Lower leg skin (tissue), 3 donors: ENCODE measurements around the gene SNX24.

Source experiments
- CTCF ChIP-seq, 3 donors: fragments of 450-650 bp; IDR thresholded peaks; one replicate each; pipeline ENCODE4 v1.5.1; 2016; ENCODE audit warnings: antibody characterized with exemption in 3 of 3, mild to moderate bottlenecking in 3 of 3, moderate library complexity in 2 of 3
- POLR2A ChIP-seq, 2 donors: fragments of 450-650 bp; IDR thresholded peaks; one replicate each; pipeline ENCODE4 v1.6.1; 2016 to 2017; ENCODE audit warnings: antibody characterized with exemption in 2 of 2, mild to moderate bottlenecking in 1 of 2, moderate library complexity in 1 of 2

- TF ChIP-seq CTCF (IDR thresholded peaks at IDR 0.05): no peak
- no peak for TF ChIP-seq POLR2A (IDR thresholded peaks at IDR 0.05)
These were observed 5.7 kb upstream of the SNX24 start for GRCh38 chr5:122839731-122840130.
